ENCODE results near the gene PCDHB3.
"Not testable (repeated sequence)": the region's sequence is repeated elsewhere in the genome, so short reads cannot be mapped to it uniquely, and the experiment has no call there.

The PCDHB3 gene

DNA sequence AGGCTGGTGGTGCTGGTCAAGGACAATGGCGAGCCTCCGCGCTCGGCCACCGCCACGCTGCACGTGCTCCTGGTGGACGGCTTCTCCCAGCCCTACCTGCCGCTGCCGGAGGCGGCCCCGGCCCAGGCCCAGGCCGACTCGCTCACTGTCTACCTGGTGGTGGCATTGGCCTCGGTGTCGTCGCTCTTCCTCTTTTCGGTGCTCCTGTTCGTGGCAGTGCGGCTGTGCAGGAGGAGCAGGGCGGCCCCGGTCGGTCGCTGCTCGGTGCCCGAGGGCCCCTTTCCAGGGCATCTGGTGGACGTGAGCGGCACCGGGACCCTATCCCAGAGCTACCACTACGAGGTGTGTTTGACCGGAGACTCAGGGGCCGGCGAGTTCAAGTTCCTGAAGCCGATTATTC lies 37.1 kb downstream of the PCDHB3 start:
- not testable (repeated sequence) for DNase-seq

GRCh38 chr5:141149812-141150211 lies 49.5 kb downstream of the PCDHB3 start, which contains the start of gene PCDHB6:
PCDHB6 (plus strand) TSS chr5:141150057; CDS start chr5:141150258, 201 bp downstream.
- no peak for DNase-seq

DNA sequence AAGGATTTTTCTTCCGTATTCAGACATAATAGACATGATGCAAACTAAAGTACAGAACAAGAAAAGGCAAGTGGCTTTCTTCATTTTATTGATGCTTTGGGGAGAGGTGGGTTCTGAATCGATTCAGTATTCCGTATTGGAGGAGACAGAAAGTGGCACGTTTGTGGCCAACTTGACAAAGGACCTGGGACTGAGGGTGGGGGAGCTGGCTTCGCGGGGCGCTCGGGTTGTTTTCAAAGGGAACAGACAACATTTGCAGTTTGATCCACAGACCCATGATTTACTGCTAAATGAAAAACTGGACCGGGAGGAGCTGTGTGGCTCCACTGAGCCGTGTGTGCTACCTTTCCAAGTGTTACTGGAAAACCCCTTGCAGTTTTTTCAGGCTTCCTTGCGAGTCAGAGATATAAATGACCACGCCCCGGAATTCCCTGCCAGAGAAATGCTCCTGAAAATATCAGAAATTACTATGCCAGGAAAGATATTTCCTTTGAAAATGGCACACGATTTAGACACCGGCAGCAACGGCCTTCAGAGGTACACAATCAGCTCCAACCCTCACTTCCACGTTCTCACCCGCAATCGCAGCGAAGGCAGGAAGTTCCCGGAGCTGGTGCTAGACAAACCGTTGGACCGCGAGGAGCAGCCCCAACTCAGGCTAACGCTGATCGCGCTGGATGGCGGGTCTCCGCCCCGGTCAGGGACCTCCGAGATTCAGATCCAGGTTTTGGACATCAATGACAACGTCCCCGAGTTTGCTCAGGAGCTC lies 50.1 kb downstream of the PCDHB3 start:
- DNase-seq = no peak

GRCh38 chr5:141150993-141151325 lies 50.7 kb downstream of the PCDHB3 start:
- no peak for DNase-seq

DNA sequence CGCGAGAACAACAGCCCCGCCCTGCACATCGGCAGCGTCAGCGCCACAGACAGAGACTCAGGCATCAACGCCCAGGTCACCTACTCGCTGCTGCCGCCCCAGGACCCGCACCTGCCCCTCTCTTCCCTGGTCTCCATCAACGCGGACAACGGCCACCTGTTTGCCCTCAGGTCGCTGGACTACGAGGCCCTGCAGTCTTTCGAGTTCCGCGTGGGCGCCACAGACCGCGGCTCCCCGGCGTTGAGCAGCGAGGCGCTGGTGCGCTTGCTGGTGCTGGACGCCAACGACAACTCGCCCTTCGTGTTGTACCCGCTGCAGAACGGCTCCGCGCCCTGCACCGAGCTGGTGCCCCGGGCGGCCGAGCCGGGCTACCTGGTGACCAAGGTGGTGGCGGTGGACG lies 51.4 kb downstream of the PCDHB3 start:
- DNase-seq = not testable (repeated sequence)

GRCh38 chr5:141152096-141152495 lies 51.8 kb downstream of the PCDHB3 start:
- DNase-seq = not testable (repeated sequence)

Measured in NCI-H1417 treated with DMSO at 0.1 percent for 48 hours (cell line).